Activated CD8-positive, alpha-beta T cell treated with anti-CD3 and anti-CD28 coated beads for 36 hours (primary cell): ENCODE data around the gene OR10V1. TPM values are rescaled to one million over a fixed set of nuclear protein-coding genes. Genes with fewer than 3 reads are reported as not detected.

Experiments
- ATAC-seq: fragments of 200-7000 bp; cut with Tn5 transposase; one replicate; pipeline ENCODE4 v1.10.0; 2021; ENCODE audit warnings: mild to moderate bottlenecking, moderate library complexity
- CTCF ChIA-PET: fragments of 350-600 bp; sonication (Branson Sonifier 250); formaldehyde crosslinking; loops from one replicate; lab custom pipeline; 2021; ENCODE audit warnings: antibody characterized with exemption; lab: Charles Lee
- POLR2A ChIA-PET: fragments of 350-600 bp; sonication (Branson Sonifier 250); formaldehyde crosslinking; loops from one replicate; lab custom pipeline; 2021; ENCODE audit warnings: antibody characterized with exemption; lab: Charles Lee
- DNase-seq: peaks from one replicate; pipeline ENCODE4 v3.0.0-alpha.2; 2020
- H3K27ac Mint-ChIP-seq: one replicate; pipeline ENCODE4 v1.8.0; 2021; ENCODE audit warnings: mild to moderate bottlenecking, mixed read lengths
- H3K27me3 Mint-ChIP-seq: one replicate; pipeline ENCODE4 v1.8.0; 2021; ENCODE audit warnings: mixed read lengths
- H3K36me3 Mint-ChIP-seq: one replicate; pipeline ENCODE4 v1.8.0; 2021; ENCODE audit warnings: low read depth, mixed read lengths
- H3K4me1 Mint-ChIP-seq: one replicate; pipeline ENCODE4 v1.8.0; 2021; ENCODE audit warnings: low read depth, mixed read lengths
- H3K4me3 Mint-ChIP-seq: one replicate; pipeline ENCODE4 v1.8.0; 2021; ENCODE audit warnings: mild to moderate bottlenecking, moderate library complexity, mixed read lengths
- H3K9me3 Mint-ChIP-seq: one replicate; pipeline ENCODE4 v1.8.0; 2021; ENCODE audit warnings: mixed read lengths
- CTCF ChIP-seq: fragments of 200-600 bp; IDR thresholded peaks from one replicate; pipeline ENCODE4 v1.8.0; 2022; ENCODE audit warnings: antibody characterized with exemption, mild to moderate bottlenecking
- intact Hi-C: fragments of 100-400 bp; cut with micrococcal nuclease; formaldehyde crosslinking; loops from one replicate; pipeline ENCODE4 v1.10.0; 2022
- total RNA-seq, 2 experiments: library from RNA; stranded (reverse); gene quantifications; one replicate each; pipeline ENCODE4 v1.2.3, GENCODE V29; 2021

OR10V1 gene
- total RNA-seq, 2 experiments from 2014 or later: not detected

DNA sequence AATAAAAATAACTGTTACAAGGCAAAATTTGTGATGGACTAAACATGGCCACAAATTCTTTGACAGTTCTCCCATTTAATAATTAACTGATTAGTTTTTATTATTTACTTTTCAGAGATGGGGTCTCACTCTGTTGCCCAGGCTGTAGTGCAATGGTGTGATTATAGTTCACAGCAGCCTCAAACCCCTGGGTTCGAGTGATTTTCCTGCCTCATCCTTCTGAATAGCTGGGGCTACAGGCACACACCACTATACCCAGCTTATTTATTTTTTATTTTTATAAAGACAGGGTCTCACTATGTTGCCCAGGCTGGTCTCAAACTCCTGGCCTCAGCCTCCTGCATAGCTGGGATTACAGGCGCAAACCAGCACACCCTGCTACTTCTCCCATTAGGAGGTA, 40.4 kb downstream of the OR10V1 start:
- ATAC-seq: no peak
- no peaks in the 10 kb centered on the region for H3K36me3 Mint-ChIP-seq
- intact Hi-C loops: loop anchor here (10.0 kb wide), 1 partner anchor 132 kb away; no protein-coding TSS in a partner anchor

GRCh38 chr11:59671471-59671870, 42.2 kb downstream of the OR10V1 start:
- no peak for ATAC-seq

More for the DNA sequence above, 40.4 kb downstream of the OR10V1 start:
- peaks cover 2% of the 10 kb centered on the region for H3K27me3 Mint-ChIP-seq
- TF ChIP-seq CTCF: no peak
- H3K4me3 Mint-ChIP-seq: no peak overlapping the region
- peaks cover 15% of the 10 kb centered on the region for H3K4me1 Mint-ChIP-seq
- ChIA-PET CTCF (no interaction called here), POLR2A (no interaction called here)
- no peaks in the 10 kb centered on the region for H3K9me3 Mint-ChIP-seq
- DNase-seq: no peak
- H3K27ac Mint-ChIP-seq: no peak overlapping the region

GRCh38 chr11:59669611-59670009, 44.0 kb downstream of the OR10V1 start:
- Mint-ChIP-seq H3K9me3 (no peaks in the 10 kb centered on the region), H3K27me3 (no peaks in the 10 kb centered on the region), H3K4me3 (peak overlapping the region; percentile 83), H3K27ac (peak overlapping the region; percentile 94), H3K4me1 (peaks cover 35% of the 10 kb centered on the region), H3K36me3 (peaks cover 30% of the 10 kb centered on the region)
- ATAC-seq (no peak), DNase-seq (no peak)
- POLR2A ChIA-PET: interaction anchor here (0.6 to 2.6 kb wide), 8 partner anchors 53 to 618 kb away, joined by 3 to 16 read pairs (median 4); partner anchors contain the start of genes OSBP and STX3
- TF ChIP-seq CTCF: no peak
- intact Hi-C loops: loop anchor here (1.0 to 10.0 kb wide), 3 partner anchors 53 to 135 kb away; no protein-coding TSS in a partner anchor
- CTCF ChIA-PET: interaction anchor here (0.8 to 1.5 kb wide), 9 partner anchors 11 to 140 kb away, joined by 3 to 5 read pairs (median 3); no protein-coding TSS in a partner anchor

More at GRCh38 chr11:59671471-59671870, 42.2 kb downstream of the OR10V1 start:
- Mint-ChIP-seq H3K4me3 (no peak overlapping the region), H3K9me3 (no peaks in the 10 kb centered on the region), H3K27ac (no peak overlapping the region), H3K27me3 (peaks cover 2% of the 10 kb centered on the region), H3K36me3 (peaks cover 17% of the 10 kb centered on the region), H3K4me1 (peaks cover 29% of the 10 kb centered on the region)
- DNase-seq: no peak
- TF ChIP-seq CTCF: no peak
- intact Hi-C loops: loop anchor here (10.0 kb wide), 1 partner anchor 133 kb away; no protein-coding TSS in a partner anchor
- CTCF ChIA-PET: interaction anchor here (0.6 to 1.3 kb wide), 3 partner anchors 9 to 536 kb away, joined by 3 to 5 read pairs (median 5); no protein-coding TSS in a partner anchor
- POLR2A ChIA-PET: interaction anchor here (0.6 to 1.2 kb wide), 3 partner anchors 114 to 142 kb away, joined by 3 read pairs; partner anchors contain the start of gene MRPL16

DNA sequence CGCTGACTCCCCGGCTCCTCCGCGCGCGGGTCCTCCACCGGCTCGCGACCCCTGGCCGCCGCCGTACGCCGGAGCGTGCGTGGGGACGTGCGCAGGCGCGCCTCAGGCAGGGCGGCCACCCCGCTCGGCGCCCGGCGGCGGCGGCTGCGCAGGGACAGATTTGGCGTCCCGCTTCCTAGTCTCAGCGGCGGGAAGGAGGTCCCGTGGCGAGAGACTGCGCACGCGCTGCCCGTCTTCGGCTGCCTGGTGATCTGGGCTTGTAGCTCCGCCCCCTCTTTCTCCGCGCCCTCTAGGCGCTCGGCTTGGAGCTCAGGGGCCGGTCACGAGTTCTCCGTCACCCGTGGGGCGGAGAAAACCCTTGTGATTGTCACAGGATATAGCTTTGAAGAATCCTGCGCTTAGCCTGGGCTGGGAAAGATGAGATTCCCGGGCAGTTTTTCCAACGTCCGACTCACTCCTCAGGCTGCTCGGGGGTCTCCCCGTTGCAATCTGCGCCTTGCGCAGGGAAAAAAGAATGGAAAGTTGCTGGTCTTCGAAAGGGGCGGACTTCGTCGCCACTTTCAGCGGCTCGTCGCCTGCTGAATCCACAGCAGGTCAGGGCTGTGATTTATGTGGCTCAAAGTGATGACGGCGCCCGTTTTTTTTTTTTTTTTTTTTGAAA, 44.6 kb downstream of the OR10V1 start, which contains the start of gene PATL1:
PATL1 (minus strand) TSS at position 88 of the 661 bp plus-strand sequence. CDS start 142 bp downstream, outside the sequence.
- Mint-ChIP-seq H3K27ac (peak within 1 kb of the TSS; percentile 96), H3K36me3 (peaks cover 33% of the 10 kb centered on the region), H3K4me3 (peak within 1 kb of the TSS; percentile 88), H3K4me1 (peaks cover 38% of the 10 kb centered on the region), H3K9me3 (no peaks in the 10 kb centered on the region), H3K27me3 (no peaks in the 10 kb centered on the region)
- ChIA-PET CTCF (interaction anchor here (0.7 to 1.5 kb wide), 11 partner anchors 11 to 140 kb away, joined by 3 to 5 read pairs (median 3); no protein-coding TSS in a partner anchor), POLR2A (interaction anchor here (0.6 to 2.6 kb wide), 14 partner anchors 8 to 617 kb away, joined by 3 to 16 read pairs (median 3); partner anchors contain the start of genes OSBP and STX3)
- TF ChIP-seq CTCF: no peak
- ATAC-seq (peak; percentile 94), DNase-seq (peak; percentile 99)
- intact Hi-C loops: loop anchor here (1.0 to 2.0 kb wide), 2 partner anchors 53 to 118 kb away; no protein-coding TSS in a partner anchor
